GM21515 (cell line): ENCODE measurements around the gene MNAT1.

ENCODE experiments used
- ATAC-seq: cut with Tn5 transposase; IDR thresholded peaks from one replicate; pipeline ENCODE4 v1.9.1; 2021; ENCODE audit not compliant: unreplicated experiment

The MNAT1 gene

DNA sequence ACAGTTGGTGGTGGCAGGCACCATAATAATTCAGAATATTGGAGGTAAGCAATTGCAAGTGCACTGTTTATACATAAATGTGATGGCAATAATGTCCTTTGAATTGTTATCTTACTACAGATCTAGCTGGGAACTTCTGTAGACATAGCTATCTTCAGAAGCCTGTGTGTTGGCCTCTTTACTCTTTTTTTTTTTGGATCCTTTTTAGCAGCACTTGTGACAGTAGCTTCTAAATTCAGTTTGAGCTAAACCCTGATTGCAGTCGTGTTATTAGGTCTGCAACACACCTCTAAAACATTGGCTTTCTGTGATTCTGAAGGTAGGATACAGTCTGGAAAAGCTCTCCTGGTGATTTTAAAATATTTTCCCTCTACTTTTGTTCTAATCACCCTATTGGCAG lies 285.0 kb downstream of the MNAT1 start:
- no peak for ATAC-seq
